CD4-positive, alpha-beta T cell (primary cell): ENCODE results near the gene KDELR1. TPM values are rescaled to one million over a fixed set of nuclear protein-coding genes. Genes with fewer than 3 reads are reported as not detected.
A peak's percentile ranks its signal among the peaks of the same experiment; 100 is the strongest.

Experiments
- ATAC-seq: fragments of 200-7000 bp; cut with Tn5 transposase; one replicate; pipeline ENCODE4 v1.10.0; 2022; ENCODE audit warnings: mild to moderate bottlenecking; ENCODE audit not compliant: poor library complexity
- CTCF ChIA-PET: fragments of 350-600 bp; sonication (Branson Sonifier 250); formaldehyde crosslinking; loops from one replicate; lab custom pipeline; 2021; ENCODE audit warnings: antibody characterized with exemption, inconsistent platforms; lab: Charles Lee
- POLR2A ChIA-PET: fragments of 350-600 bp; sonication (Branson Sonifier 250); formaldehyde crosslinking; loops from one replicate; lab custom pipeline; 2021; ENCODE audit warnings: antibody characterized with exemption, inconsistent platforms; lab: Charles Lee
- DNase-seq, 14 experiments: peaks; one replicate each; pipeline ENCODE4 v3.0.0-alpha.2; 2013 to 2020; ENCODE audit warnings: mixed read lengths in 2 of 14
- H3K27ac ChIP-seq, 2 donors: one replicate each; pipeline versions ENCODE4 v1.5.1 to v1.7.0; 2013; ENCODE audit warnings: low read length in 2 of 2, low read depth in 1 of 2, mild to moderate bottlenecking in 1 of 2
- H3K27me3 ChIP-seq, 2 experiments: 1 replicate in 1 of 2; 2 replicates in 1 of 2; pipeline versions ENCODE4 v1.6.1 to v1.7.0; 2013; ENCODE audit warnings: low read length in 2 of 2, control low read depth in 1 of 2, mild to moderate bottlenecking in 1 of 2, moderate library complexity in 1 of 2; ENCODE audit not compliant: insufficient read depth in 2 of 2, control insufficient read depth in 1 of 2
- H3K36me3 ChIP-seq: one replicate; pipeline ENCODE4 v1.6.1; 2013; ENCODE audit warnings: low read length, control low read depth; ENCODE audit not compliant: insufficient read depth
- H3K4me1 ChIP-seq: one replicate; pipeline ENCODE4 v1.6.1; 2013; ENCODE audit warnings: low read length, control low read depth; ENCODE audit not compliant: insufficient read depth
- H3K4me3 ChIP-seq: one replicate; pipeline ENCODE4 v1.5.1; 2013; ENCODE audit warnings: mild to moderate bottlenecking, low read length, moderate library complexity
- H3K9me3 ChIP-seq, 2 experiments: 1 replicate in 1 of 2; 2 replicates in 1 of 2; pipeline versions ENCODE4 v1.6.1 to v1.7.0; 2013; ENCODE audit warnings: low read length in 2 of 2, mild to moderate bottlenecking in 2 of 2, control low read depth in 1 of 2, moderate library complexity in 1 of 2; ENCODE audit not compliant: control insufficient read depth in 1 of 2, insufficient read depth in 1 of 2
- H3K27ac Mint-ChIP-seq: one replicate; pipeline ENCODE4 v1.8.0; 2020; ENCODE audit warnings: mixed read lengths
- H3K27me3 Mint-ChIP-seq: one replicate; pipeline ENCODE4 v1.8.0; 2021; ENCODE audit warnings: mixed read lengths
- H3K36me3 Mint-ChIP-seq: one replicate; pipeline ENCODE4 v1.8.0; 2021; ENCODE audit warnings: low read depth, mixed read lengths
- H3K4me1 Mint-ChIP-seq: one replicate; pipeline ENCODE4 v1.8.0; 2021; ENCODE audit warnings: low read depth, mixed read lengths
- H3K4me3 Mint-ChIP-seq: one replicate; pipeline ENCODE4 v1.8.0; 2020; ENCODE audit warnings: mild to moderate bottlenecking, mixed read lengths
- H3K9me3 Mint-ChIP-seq: one replicate; pipeline ENCODE4 v1.8.0; 2020; ENCODE audit warnings: mixed read lengths
- intact Hi-C, 2 experiments: fragments of 100-400 bp; cut with DNase I in 1 of 2; cut with micrococcal nuclease in 1 of 2; formaldehyde crosslinking; loops; one replicate each; pipeline versions ENCODE4 v1.15.1 to v1.9.0; 2023 to 2025; cut with DNase I, micrococcal nuclease
- total RNA-seq, 174 experiments: library from RNA in 2 of 174; stranded (reverse) in 2 of 174; gene quantifications; one replicate each; pipeline ENCODE4 v1.2.3 and lab custom pipeline; 2021 to 2026
- TF ChIP-seq, protein P1 (sequence below): fragments of 200-600 bp; IDR thresholded peaks from one replicate; pipeline ENCODE4 v1.8.0; 2022; ENCODE audit warnings: antibody characterized with exemption, mild to moderate bottlenecking

Gene KDELR1
- total RNA-seq, 2 experiments from 2014 or later, result 32.2 to 39.6 TPM

DNA sequence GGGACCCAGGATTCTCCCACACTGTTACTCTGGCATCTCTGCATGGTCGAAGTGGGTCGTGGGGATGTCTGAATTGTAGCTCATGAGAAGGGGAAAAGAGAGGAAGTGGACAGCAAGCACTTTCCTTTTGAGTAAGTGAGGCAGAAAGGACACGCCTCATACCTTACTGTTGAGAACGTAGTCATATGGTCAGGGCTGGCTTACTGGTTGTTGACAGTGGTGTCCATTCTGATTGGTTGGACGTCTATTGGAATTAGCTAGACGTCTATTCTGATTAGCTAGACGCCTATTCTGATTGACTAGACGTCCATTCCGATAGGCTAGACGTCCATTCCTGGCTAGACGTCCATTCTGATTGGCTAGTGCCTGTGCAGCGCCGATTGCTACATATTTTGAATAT lies 14.5 kb upstream of the KDELR1 start:
- POLR2A ChIA-PET, result no interaction called here

DNA sequence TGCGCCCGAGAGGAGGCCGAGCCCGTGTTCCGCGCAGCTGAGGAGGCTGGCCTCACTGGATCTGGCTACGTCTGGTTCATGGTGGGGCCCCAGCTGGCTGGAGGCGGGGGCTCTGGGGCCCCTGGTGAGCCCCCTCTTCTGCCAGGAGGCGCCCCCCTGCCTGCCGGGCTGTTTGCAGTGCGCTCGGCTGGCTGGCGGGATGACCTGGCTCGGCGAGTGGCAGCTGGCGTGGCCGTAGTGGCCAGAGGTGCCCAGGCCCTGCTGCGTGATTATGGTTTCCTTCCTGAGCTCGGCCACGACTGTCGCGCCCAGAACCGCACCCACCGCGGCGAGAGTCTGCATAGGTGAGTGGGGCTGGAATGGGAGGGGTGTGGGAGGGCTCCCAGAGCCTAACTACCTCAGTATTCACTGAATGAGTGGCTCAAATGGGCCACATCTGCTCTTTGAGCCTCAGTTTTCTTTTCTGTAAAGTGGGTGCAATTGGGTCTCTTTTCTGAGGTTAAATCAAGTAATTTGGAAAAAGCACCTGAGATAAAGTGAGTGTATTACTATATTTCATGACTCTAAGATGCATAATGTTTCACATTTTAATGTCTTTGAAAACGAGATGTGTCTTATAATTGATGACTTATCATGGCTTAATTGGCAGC lies 13.8 kb upstream of the KDELR1 start:
- ATAC-seq (no peak), DNase-seq (no peak)
- Mint-ChIP-seq H3K27ac (no peak overlapping the region), H3K4me1 (no peaks in the 10 kb centered on the region), H3K4me3 (no peak overlapping the region), H3K36me3 (no peaks in the 10 kb centered on the region), H3K27me3 (peaks cover 15% of the 10 kb centered on the region), H3K9me3 (no peaks in the 10 kb centered on the region)
- POLR2A ChIA-PET, result interaction anchor here (0.6 kb wide), 1 partner anchor 1003 kb away, joined by 3 read pairs; no protein-coding TSS in a partner anchor
- Histone ChIP-seq H3K27me3 (no peaks in the 10 kb centered on the region), H3K4me1 (peaks cover 7% of the 10 kb centered on the region), H3K36me3 (no peaks in the 10 kb centered on the region), H3K27ac (no peak overlapping the region), H3K9me3 (no peaks in the 10 kb centered on the region), H3K4me3 (no peak overlapping the region)
- TF ChIP-seq, protein P1, sequence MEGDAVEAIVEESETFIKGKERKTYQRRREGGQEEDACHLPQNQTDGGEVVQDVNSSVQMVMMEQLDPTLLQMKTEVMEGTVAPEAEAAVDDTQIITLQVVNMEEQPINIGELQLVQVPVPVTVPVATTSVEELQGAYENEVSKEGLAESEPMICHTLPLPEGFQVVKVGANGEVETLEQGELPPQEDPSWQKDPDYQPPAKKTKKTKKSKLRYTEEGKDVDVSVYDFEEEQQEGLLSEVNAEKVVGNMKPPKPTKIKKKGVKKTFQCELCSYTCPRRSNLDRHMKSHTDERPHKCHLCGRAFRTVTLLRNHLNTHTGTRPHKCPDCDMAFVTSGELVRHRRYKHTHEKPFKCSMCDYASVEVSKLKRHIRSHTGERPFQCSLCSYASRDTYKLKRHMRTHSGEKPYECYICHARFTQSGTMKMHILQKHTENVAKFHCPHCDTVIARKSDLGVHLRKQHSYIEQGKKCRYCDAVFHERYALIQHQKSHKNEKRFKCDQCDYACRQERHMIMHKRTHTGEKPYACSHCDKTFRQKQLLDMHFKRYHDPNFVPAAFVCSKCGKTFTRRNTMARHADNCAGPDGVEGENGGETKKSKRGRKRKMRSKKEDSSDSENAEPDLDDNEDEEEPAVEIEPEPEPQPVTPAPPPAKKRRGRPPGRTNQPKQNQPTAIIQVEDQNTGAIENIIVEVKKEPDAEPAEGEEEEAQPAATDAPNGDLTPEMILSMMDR, result no peak
- intact Hi-C loops, result no loop called here
- CTCF ChIA-PET, result no interaction called here

More for the DNA sequence above, 14.5 kb upstream of the KDELR1 start:
- Mint-ChIP-seq H3K9me3 (no peaks in the 10 kb centered on the region), H3K4me1 (no peaks in the 10 kb centered on the region), H3K36me3 (no peaks in the 10 kb centered on the region), H3K27ac (no peak overlapping the region), H3K27me3 (peaks cover 15% of the 10 kb centered on the region), H3K4me3 (no peak overlapping the region)
- CTCF ChIA-PET, result no interaction called here
- intact Hi-C loops, result no loop called here
- TF ChIP-seq, protein P1, result no peak
- H3K27me3 ChIP-seq, result no peaks in the 10 kb centered on the region
- H3K4me1 ChIP-seq, result peaks cover 3% of the 10 kb centered on the region
- ATAC-seq, result no peak
- no peak overlapping the region for H3K27ac ChIP-seq
- no peaks in the 10 kb centered on the region for H3K36me3 ChIP-seq
- no peak overlapping the region for H3K4me3 ChIP-seq
- DNase-seq, result no peak
- H3K9me3 ChIP-seq, result no peaks in the 10 kb centered on the region

DNA sequence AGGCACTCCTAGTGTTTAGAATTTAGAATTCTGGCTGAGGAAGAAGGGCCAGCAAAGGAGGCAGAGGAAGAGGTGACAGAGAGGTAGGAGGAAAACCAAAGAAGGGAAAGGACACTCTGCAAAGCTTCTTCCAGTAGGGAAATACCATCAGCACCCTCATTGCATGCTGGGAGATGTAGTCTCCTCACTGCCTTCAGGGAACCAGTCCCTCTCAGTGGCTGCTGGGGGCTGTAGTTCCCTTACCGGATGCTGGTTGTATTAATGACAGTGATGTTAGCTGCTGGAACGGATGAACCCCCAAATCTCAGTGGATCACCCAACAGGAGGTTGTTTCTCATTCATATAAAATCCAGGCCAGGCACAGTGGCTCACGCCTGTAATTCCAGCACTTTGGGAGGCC lies 12.3 kb upstream of the KDELR1 start:
- H3K27me3 Mint-ChIP-seq, result peaks cover 11% of the 10 kb centered on the region
- no peaks in the 10 kb centered on the region for H3K36me3 Mint-ChIP-seq
- Histone ChIP-seq H3K4me1 (peaks cover 18% of the 10 kb centered on the region), H3K27ac (no peak overlapping the region), H3K9me3 (peaks cover 0 to 6% of the 10 kb centered on the region in 2 experiments), H3K36me3 (no peaks in the 10 kb centered on the region), H3K4me3 (no peak overlapping the region), H3K27me3 (no peaks in the 10 kb centered on the region)
- POLR2A ChIA-PET, result interaction anchor here (1.1 to 1.6 kb wide), 2 partner anchors 10 to 40 kb away, joined by 4 to 5 read pairs; partner anchors contain the start of genes GRIN2D, SYNGR4 and TMEM143
- H3K4me3 Mint-ChIP-seq, result no peak overlapping the region
- ATAC-seq (peak; percentile 58), DNase-seq (peak in 6 of 14 experiments; percentile 38 to 80 (median 64))
- H3K4me1 Mint-ChIP-seq, result peaks cover 11% of the 10 kb centered on the region
- no peaks in the 10 kb centered on the region for H3K9me3 Mint-ChIP-seq
- no peak overlapping the region for H3K27ac Mint-ChIP-seq
- intact Hi-C loops, result no loop called here
- TF ChIP-seq, protein P1, result no peak
- CTCF ChIA-PET, result no interaction called here
